ENCODE measurements around the gene ELOVL1.

GRCh38 chr1:43363935-43364525 is 3.8 kb downstream of the ELOVL1 start:
- TF ChIP-seq CTCF (conservative IDR thresholded peaks at IDR 0.05; ENCODE audit: low read depth in 2 of 2) (no peak), EZH2 (IDR thresholded peaks at IDR 0.05; ENCODE audit: low read depth, unreplicated experiment) (no peak), POLR2AphosphoS5 (IDR thresholded peaks at IDR 0.05; ENCODE audit: low read depth) (no peak; the same call in none of the 2 replicates), EZH2phosphoT487 (IDR thresholded peaks at IDR 0.05; ENCODE audit: unreplicated experiment) (no peak), ETS1 (IDR thresholded peaks at IDR 0.05) (no peak), ZNF331 (CRISPR knock-in tag; IDR thresholded peaks at IDR 0.05; ENCODE audit: low read depth) (no peak), CREB1 (CRISPR knock-in tag; IDR thresholded peaks at IDR 0.05; ENCODE audit: low read depth) (no peak), NANOG (IDR thresholded peaks at IDR 0.05; ENCODE audit: borderline replicate concordance) (no peak), REST (IDR thresholded peaks at IDR 0.05; ENCODE audit: unreplicated experiment) (no peak), ZNF114 (CRISPR knock-in tag; IDR thresholded peaks at IDR 0.05) (no peak), JUNB (IDR thresholded peaks at IDR 0.05; ENCODE audit: unreplicated experiment) (no peak)

All from GM23338 (cell line).